HEK293 (cell line): ENCODE results near the gene SLAIN2.

ENCODE experiments used
- CTCF ChIA-PET: fragments of 350-600 bp; formaldehyde crosslinking; extraction: SDS; loops from one replicate; lab custom pipeline; 2021; ENCODE audit warnings: antibody characterized with exemption; lab: Yijun Ruan, JAX
- POLR2A ChIA-PET: fragments of 300-600 bp; formaldehyde crosslinking; extraction: SDS; loops from one replicate; lab custom pipeline; 2020; ENCODE audit warnings: antibody characterized with exemption, inconsistent platforms; lab: Yijun Ruan, JAX
- H3K27ac ChIP-seq: fragments of 200-500 bp; sonication (Bioruptor generic); 2 replicates; pipeline ENCODE4 v1.5.1; 2014; ENCODE audit warnings: low read depth, low read length, control low read depth, inconsistent platforms; ENCODE audit errors: extremely low read depth
- H3K36me3 ChIP-seq, 2 experiments: fragments of 200-500 bp in 1 of 2; sonication (Bioruptor generic) in 1 of 2; 1 replicate in 1 of 2; 2 replicates in 1 of 2; pipeline ENCODE4 v1.5.1; 2014 to 2017; ENCODE audit warnings: inconsistent platforms in 2 of 2, low read length in 2 of 2; ENCODE audit not compliant: control insufficient read depth in 2 of 2, insufficient read depth in 1 of 2
- H3K4me1 ChIP-seq: fragments of 200-500 bp; sonication (Bioruptor generic); 2 replicates; pipeline ENCODE4 v1.5.1; 2014; ENCODE audit warnings: mild to moderate bottlenecking, low read length, inconsistent platforms; ENCODE audit not compliant: control insufficient read depth, insufficient read depth
- H3K4me3 ChIP-seq: 2 replicates; pipeline ENCODE4 v1.5.1; 2011; ENCODE audit warnings: low read depth, mild to moderate bottlenecking, control low read depth, low read length, moderate library complexity
- H3K9me3 ChIP-seq: fragments of 200-500 bp; sonication (Bioruptor generic); 2 replicates; pipeline ENCODE4 v1.5.1; 2014; ENCODE audit warnings: low read depth, low read length, inconsistent platforms; ENCODE audit not compliant: control insufficient read depth, insufficient read depth
- GLIS2 ChIP-seq: fragments of 450-650 bp; formaldehyde crosslinking; IDR thresholded peaks from 2 replicates; pipeline ENCODE4 v1.5.1; 2016; ENCODE audit warnings: missing biosample characterization, missing genetic modification characterization
- HIC1 ChIP-seq: fragments of 450-650 bp; formaldehyde crosslinking; IDR thresholded peaks from 2 replicates; pipeline ENCODE4 v1.5.1; 2016; ENCODE audit warnings: missing biosample characterization, missing genetic modification characterization
- KLF9 ChIP-seq: fragments of 450-650 bp; formaldehyde crosslinking; IDR thresholded peaks from 2 replicates; pipeline ENCODE4 v1.5.1; 2016; ENCODE audit warnings: missing biosample characterization, missing genetic modification characterization, low read depth
- PRDM6 ChIP-seq: fragments of 450-650 bp; formaldehyde crosslinking; IDR thresholded peaks from 2 replicates; pipeline ENCODE4 v1.5.1; 2017; ENCODE audit warnings: missing biosample characterization, missing genetic modification characterization
- SETDB1 ChIP-seq: IDR thresholded peaks from one replicate; pipeline ENCODE4 v1.6.1; 2017; ENCODE audit warnings: mild to moderate bottlenecking, low read length, moderate library complexity, mixed read lengths; ENCODE audit not compliant: insufficient read length
- SP3 ChIP-seq: fragments of 450-650 bp; formaldehyde crosslinking; IDR thresholded peaks from 2 replicates; pipeline ENCODE4 v1.5.1; 2016; ENCODE audit warnings: missing biosample characterization, missing genetic modification characterization
- TRIM28 ChIP-seq: IDR thresholded peaks from 2 replicates; pipeline ENCODE4 v1.6.1; 2011; ENCODE audit warnings: low read length, control low read depth, borderline replicate concordance
- ZBTB20 ChIP-seq: fragments of 450-650 bp; formaldehyde crosslinking; IDR thresholded peaks from 2 replicates; pipeline ENCODE4 v1.5.1; 2016; ENCODE audit warnings: missing biosample characterization, missing genetic modification characterization
- ZBTB26 ChIP-seq: fragments of 450-650 bp; formaldehyde crosslinking; optimal IDR thresholded peaks from 2 replicates; pipeline ENCODE3; 2016; ENCODE audit warnings: missing biosample characterization, mild to moderate bottlenecking, missing genetic modification characterization
- ZBTB8A ChIP-seq: fragments of 450-650 bp; formaldehyde crosslinking; IDR thresholded peaks from 2 replicates; pipeline ENCODE4 v1.5.1; 2016; ENCODE audit warnings: missing biosample characterization, missing genetic modification characterization
- ZNF121 ChIP-seq: fragments of 450-650 bp; formaldehyde crosslinking; IDR thresholded peaks from 2 replicates; pipeline ENCODE4 v1.5.1; 2016; ENCODE audit warnings: missing biosample characterization, missing genetic modification characterization
- ZNF211 ChIP-seq: fragments of 450-650 bp; formaldehyde crosslinking; IDR thresholded peaks from 2 replicates; pipeline ENCODE4 v1.5.1; 2016; ENCODE audit warnings: low read depth, missing biosample characterization, missing genetic modification characterization
- ZNF513 ChIP-seq: fragments of 450-650 bp; IDR thresholded peaks from 2 replicates; pipeline ENCODE4 v1.5.1; 2018; ENCODE audit warnings: missing biosample characterization, missing genetic modification characterization
- ZNF518A ChIP-seq: fragments of 450-650 bp; formaldehyde crosslinking; conservative IDR thresholded peaks from 2 replicates; pipeline ENCODE4 v1.5.1; 2016; ENCODE audit warnings: low read depth, missing biosample characterization, missing genetic modification characterization
- ZNF600 ChIP-seq: fragments of 450-650 bp; formaldehyde crosslinking; IDR thresholded peaks from 2 replicates; pipeline ENCODE4 v1.5.1; 2016; ENCODE audit warnings: missing biosample characterization, missing genetic modification characterization
- ZNF692 ChIP-seq: fragments of 450-650 bp; formaldehyde crosslinking; IDR thresholded peaks from 2 replicates; pipeline ENCODE4 v1.5.1; 2016; ENCODE audit warnings: missing biosample characterization, missing genetic modification characterization
- ZXDB ChIP-seq: fragments of 450-650 bp; formaldehyde crosslinking; IDR thresholded peaks from 2 replicates; pipeline ENCODE4 v1.5.1; 2016; ENCODE audit warnings: missing biosample characterization, missing genetic modification characterization

SLAIN2 gene

GRCh38 chr4:48340276-48340964 is 909 bp upstream of the SLAIN2 start (continued):
- TF ChIP-seq PRDM6 (peak; percentile 56; the same call in 1 of the 2 replicates), ZNF211 (tag by site-specific recombination) (no peak), ZNF518A (tag by site-specific recombination) (no peak), TRIM28 (0 out of 2 replicates have a peak, but pooled peaks have one; percentile 57)

GRCh38 chr4:48341776-48342605 is 662 bp downstream of the SLAIN2 start:
- peaks cover 5% of the 10 kb centered on the region; the same call in 1 of the 2 replicates for H3K4me1 ChIP-seq
- peak overlapping the region; percentile 58 for H3K4me3 ChIP-seq
- H3K27ac ChIP-seq: peak overlapping the region; percentile 87
- POLR2A ChIA-PET: interaction anchor here (0.6 to 1.0 kb wide), 12 partner anchors 16 to 594 kb away, joined by 3 to 5 read pairs (median 4); no protein-coding TSS in a partner anchor
- CTCF ChIA-PET: no interaction called here
- H3K36me3 ChIP-seq: no peaks in the 10 kb centered on the region
- no peaks in the 10 kb centered on the region for H3K9me3 ChIP-seq
- TF ChIP-seq ZXDB (tag by site-specific recombination) (no peak), ZNF692 (tag by site-specific recombination) (0 out of 2 replicates have a peak, but pooled peaks have one; percentile 5), ZNF121 (tag by site-specific recombination) (peak; percentile 89), ZBTB26 (peak; percentile 54), ZNF513 (peak; percentile 39; the same call in 1 of the 2 replicates), ZBTB20 (tag by site-specific recombination) (peak; percentile 66), ZBTB8A (tag by site-specific recombination) (peak; percentile 26; the same call in 1 of the 2 replicates), KLF9 (tag by site-specific recombination) (peak; percentile 44; the same call in 1 of the 2 replicates), ZNF600 (peak; percentile 55; the same call in 1 of the 2 replicates), GLIS2 (tag by site-specific recombination) (peak; percentile 45; the same call in 1 of the 2 replicates), SP3 (peak; percentile 48), HIC1 (tag by site-specific recombination) (no peak), SETDB1 (no peak)
